BE2C (cell line): ENCODE data around the gene PHLDB2.

Source experiments
- DNase-seq: peaks from one replicate; pipeline ENCODE4 v3.0.0-alpha.2; 2020
- H3K27me3 ChIP-seq: fragments of 250-450 bp; sonication (Bioruptor Pico); 2 replicates; pipeline ENCODE4 v1.5.1; 2020; ENCODE audit warnings: mild to moderate bottlenecking
- H3K36me3 ChIP-seq: fragments of 250-450 bp; sonication (Bioruptor Pico); 2 replicates; pipeline ENCODE4 v1.5.1; 2020; ENCODE audit warnings: mild to moderate bottlenecking
- H3K4me1 ChIP-seq: fragments of 250-450 bp; sonication (Bioruptor Pico); 2 replicates; pipeline ENCODE4 v1.5.1; 2020
- H3K4me3 ChIP-seq: 2 replicates; pipeline ENCODE4 v1.5.1; 2011; ENCODE audit warnings: low read depth, low read length
- H3K9me3 ChIP-seq: fragments of 250-450 bp; sonication (Bioruptor Pico); 2 replicates; pipeline ENCODE4 v1.5.1; 2020
- TF ChIP-seq, protein P1 (sequence below): IDR thresholded peaks from 2 replicates; pipeline ENCODE4 v1.5.1; 2012; ENCODE audit warnings: mild to moderate bottlenecking, low read depth, low read length

Gene PHLDB2

DNA sequence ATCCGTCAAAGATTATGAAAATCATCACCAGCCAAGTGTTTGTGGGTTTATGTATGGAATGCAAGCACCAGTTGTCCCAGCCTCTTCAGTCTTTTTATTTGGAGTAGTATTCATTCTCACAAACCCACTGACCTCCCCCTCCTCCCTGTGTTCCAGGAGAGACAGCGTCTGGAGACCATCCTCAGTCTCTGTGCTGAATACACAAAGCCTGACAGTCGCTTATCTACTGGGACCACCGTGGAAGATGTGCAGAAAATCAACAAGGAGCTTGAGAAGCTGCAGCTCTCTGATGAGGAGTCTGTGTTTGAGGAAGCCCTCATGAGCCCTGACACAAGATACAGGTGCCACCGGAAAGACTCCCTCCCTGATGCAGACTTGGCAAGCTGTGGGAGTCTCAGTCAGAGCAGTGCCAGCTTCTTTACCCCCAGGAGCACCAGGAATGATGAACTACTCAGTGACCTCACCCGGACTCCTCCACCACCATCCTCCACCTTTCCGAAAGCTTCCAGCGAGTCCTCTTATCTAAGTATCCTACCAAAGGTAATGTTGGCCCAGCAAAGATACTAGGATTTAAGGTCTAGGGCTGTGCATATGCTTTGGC is 54.2 kb downstream of the PHLDB2 start:
- no peaks in the 10 kb centered on the region for H3K27me3 ChIP-seq
- no peak for DNase-seq
- H3K4me1 ChIP-seq, result no peaks in the 10 kb centered on the region

DNA sequence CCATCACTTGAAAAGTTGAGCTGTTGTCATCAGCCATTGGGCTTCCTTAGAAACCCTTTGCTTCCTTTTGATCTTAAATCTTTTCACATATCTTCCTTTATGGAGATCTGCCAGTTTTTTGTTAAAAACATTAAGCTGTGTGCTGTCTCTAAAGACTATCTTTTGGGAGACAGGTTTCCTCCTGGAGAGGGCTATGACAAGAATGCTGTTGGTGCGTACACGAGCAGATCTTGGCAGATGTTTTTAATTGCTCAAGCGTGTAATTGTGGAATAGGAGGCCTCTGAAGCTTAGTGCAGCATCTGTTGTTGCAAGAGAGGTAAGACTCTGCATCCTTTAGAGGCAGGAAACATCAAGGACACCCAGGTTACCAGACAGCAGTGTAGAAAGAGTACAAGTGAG is 56.8 kb downstream of the PHLDB2 start:
- DNase-seq, result no peak
- Histone ChIP-seq H3K4me3 (no peak overlapping the region), H3K27me3 (no peaks in the 10 kb centered on the region), H3K4me1 (no peaks in the 10 kb centered on the region), H3K9me3 (no peaks in the 10 kb centered on the region), H3K36me3 (no peaks in the 10 kb centered on the region)
- TF ChIP-seq, protein P1, sequence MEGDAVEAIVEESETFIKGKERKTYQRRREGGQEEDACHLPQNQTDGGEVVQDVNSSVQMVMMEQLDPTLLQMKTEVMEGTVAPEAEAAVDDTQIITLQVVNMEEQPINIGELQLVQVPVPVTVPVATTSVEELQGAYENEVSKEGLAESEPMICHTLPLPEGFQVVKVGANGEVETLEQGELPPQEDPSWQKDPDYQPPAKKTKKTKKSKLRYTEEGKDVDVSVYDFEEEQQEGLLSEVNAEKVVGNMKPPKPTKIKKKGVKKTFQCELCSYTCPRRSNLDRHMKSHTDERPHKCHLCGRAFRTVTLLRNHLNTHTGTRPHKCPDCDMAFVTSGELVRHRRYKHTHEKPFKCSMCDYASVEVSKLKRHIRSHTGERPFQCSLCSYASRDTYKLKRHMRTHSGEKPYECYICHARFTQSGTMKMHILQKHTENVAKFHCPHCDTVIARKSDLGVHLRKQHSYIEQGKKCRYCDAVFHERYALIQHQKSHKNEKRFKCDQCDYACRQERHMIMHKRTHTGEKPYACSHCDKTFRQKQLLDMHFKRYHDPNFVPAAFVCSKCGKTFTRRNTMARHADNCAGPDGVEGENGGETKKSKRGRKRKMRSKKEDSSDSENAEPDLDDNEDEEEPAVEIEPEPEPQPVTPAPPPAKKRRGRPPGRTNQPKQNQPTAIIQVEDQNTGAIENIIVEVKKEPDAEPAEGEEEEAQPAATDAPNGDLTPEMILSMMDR, result no peak

More for the DNA sequence above, 54.2 kb downstream of the PHLDB2 start:
- no peaks in the 10 kb centered on the region for H3K9me3 ChIP-seq
- no peaks in the 10 kb centered on the region for H3K36me3 ChIP-seq
- no peak overlapping the region for H3K4me3 ChIP-seq
- TF ChIP-seq, protein P1, result no peak

DNA sequence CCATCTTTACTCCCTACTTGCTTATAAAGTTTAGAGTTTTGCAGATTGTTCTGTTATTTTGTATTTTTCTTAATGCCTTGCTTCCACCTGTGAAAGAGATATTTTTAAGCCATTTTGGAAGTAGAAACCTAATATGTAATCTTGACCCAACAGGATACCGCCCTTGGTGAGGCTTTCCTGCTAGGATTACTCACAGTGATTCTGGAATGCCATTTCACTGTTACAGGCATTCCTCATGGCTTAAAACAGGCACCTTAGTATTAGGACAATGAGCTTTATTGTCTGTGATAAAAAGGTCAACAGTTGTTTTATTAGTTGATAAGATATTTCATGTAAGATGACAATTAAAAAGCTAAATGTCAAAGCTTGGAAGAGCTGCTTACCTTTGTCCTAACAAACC is 58.2 kb downstream of the PHLDB2 start:
- no peak overlapping the region for H3K4me3 ChIP-seq
- no peaks in the 10 kb centered on the region for H3K9me3 ChIP-seq
- no peaks in the 10 kb centered on the region for H3K27me3 ChIP-seq
- no peak for DNase-seq
- TF ChIP-seq, protein P1, result no peak
- no peaks in the 10 kb centered on the region for H3K4me1 ChIP-seq
- H3K36me3 ChIP-seq, result no peaks in the 10 kb centered on the region

DNA sequence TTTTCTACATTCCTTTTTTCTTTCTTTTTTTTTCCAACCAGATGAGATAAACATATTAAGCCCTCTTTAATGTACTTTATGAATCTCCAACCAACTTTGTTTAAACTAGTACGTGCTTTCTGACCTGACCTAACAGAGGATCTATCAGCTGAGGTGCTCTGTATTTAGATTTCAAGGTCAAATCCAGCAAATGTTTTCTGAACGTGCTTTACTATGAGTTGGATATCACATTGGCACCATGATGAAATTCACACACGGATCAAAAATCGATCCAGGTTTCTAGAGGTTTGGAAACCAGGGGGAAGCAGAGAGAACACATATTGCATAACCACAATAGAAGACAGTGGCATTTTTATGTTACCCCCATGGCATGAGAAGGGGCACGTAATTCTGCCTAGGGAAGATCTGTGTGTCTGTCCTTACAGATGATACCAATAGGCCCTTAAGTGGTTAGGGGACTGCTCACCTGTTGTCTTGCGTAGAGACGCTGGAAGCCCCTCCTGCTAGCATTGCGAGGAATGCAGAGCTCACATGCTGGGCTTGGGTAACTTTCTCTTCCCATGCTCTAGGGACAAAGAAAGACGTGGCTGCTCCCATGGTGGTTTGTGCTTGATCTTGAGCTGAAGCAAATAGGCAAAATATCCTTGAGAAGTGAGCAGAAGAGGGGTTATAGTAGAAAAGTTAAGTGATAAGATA is 60.5 kb downstream of the PHLDB2 start:
- TF ChIP-seq, protein P1, result no peak
- DNase-seq, result no peak
- H3K27me3 ChIP-seq, result no peaks in the 10 kb centered on the region
- H3K4me3 ChIP-seq, result no peak overlapping the region
- no peaks in the 10 kb centered on the region for H3K4me1 ChIP-seq
- H3K9me3 ChIP-seq, result no peaks in the 10 kb centered on the region
- no peaks in the 10 kb centered on the region for H3K36me3 ChIP-seq

DNA sequence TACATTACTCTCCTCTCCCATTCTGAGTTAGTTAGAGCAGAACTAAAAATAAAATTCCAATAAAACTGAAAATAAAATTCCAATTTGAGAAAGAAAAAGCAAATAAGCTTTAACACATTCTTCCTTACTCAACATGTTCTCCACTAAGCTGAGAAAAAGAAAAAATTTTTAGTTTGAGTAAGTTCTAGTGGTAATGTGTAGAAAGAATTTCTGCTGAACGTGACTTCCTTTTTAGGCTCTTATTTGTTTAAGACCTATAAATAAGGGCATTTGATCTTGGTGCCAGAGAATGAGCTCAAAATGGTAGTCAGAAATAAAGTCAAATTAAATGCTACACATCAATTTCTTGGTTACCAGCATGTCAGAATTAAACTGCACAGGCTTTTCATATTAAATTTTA is 62.1 kb downstream of the PHLDB2 start:
- TF ChIP-seq, protein P1, result no peak
- H3K4me3 ChIP-seq, result no peak overlapping the region
- H3K4me1 ChIP-seq, result no peaks in the 10 kb centered on the region
- H3K36me3 ChIP-seq, result no peaks in the 10 kb centered on the region
- no peaks in the 10 kb centered on the region for H3K9me3 ChIP-seq
- DNase-seq, result no peak
- H3K27me3 ChIP-seq, result no peaks in the 10 kb centered on the region

DNA sequence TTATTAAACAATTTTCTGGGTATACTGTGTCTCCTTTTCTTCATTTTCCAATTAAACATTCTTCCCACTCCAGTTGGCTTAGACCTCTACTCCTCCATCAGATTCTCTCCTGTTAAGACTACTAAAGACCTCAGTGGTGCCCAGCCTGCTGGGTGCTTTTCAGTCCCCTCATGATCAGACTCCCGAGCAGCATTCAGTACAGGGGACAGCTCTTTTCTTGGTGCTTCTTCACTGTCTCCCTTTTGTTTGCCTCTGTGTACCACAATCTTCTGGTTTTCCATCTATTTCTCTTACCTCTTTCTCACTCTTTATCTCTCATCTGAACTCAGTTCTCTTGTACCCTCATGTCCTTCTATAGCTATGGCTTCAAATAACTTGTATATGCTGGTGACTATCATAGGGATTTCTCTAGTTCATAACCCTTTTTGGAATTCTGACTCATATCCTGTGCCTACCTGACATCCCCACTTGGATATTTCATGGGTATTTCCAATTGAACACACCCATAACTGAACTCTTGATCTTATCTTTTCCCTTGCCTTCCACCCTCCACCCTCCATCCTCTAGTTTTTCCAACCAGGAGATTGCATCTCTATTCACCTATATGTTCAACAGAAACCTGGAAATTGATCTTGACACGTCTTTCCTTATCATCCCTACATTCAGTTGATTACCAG is 64.2 kb downstream of the PHLDB2 start:
- Histone ChIP-seq H3K4me3 (no peak overlapping the region), H3K27me3 (no peaks in the 10 kb centered on the region), H3K36me3 (no peaks in the 10 kb centered on the region), H3K9me3 (no peaks in the 10 kb centered on the region), H3K4me1 (no peaks in the 10 kb centered on the region)
- DNase-seq, result no peak
- TF ChIP-seq, protein P1, result no peak
